SIG-M5 (cell line): ENCODE results near the gene GALNT17.
"Not testable (repeated sequence)": the region's sequence is repeated elsewhere in the genome, so short reads cannot be mapped to it uniquely, and the experiment has no call there.

Experiments
- DNase-seq: peaks from one replicate; lab custom pipeline; 2025; lab: John Stamatoyannopoulos, UW

The GALNT17 gene

GRCh38 chr7:71563276-71563675 lies 431.3 kb downstream of the GALNT17 start:
- DNase-seq = no peak

GRCh38 chr7:71566376-71566775 lies 434.4 kb downstream of the GALNT17 start:
- DNase-seq = no peak

- no peak for DNase-seq
These were observed 435.0 kb downstream of the GALNT17 start for GRCh38 chr7:71566991-71567390.

- DNase-seq = no peak
These were observed 442.4 kb downstream of the GALNT17 start for GRCh38 chr7:71574153-71574860.

GRCh38 chr7:71580027-71580426 lies 448.1 kb downstream of the GALNT17 start:
- no peak for DNase-seq

GRCh38 chr7:71584256-71584655 lies 452.3 kb downstream of the GALNT17 start:
- no peak for DNase-seq

- no peak for DNase-seq
These were observed 459.9 kb downstream of the GALNT17 start for GRCh38 chr7:71591876-71592275.

GRCh38 chr7:71592388-71592787 lies 460.4 kb downstream of the GALNT17 start:
- not testable (repeated sequence) for DNase-seq

- DNase-seq = no peak
These were observed 462.8 kb downstream of the GALNT17 start for GRCh38 chr7:71594736-71595135.

- no peak for DNase-seq
These were observed 463.2 kb downstream of the GALNT17 start for GRCh38 chr7:71595176-71595575.

- no peak for DNase-seq
These were observed 466.6 kb downstream of the GALNT17 start for GRCh38 chr7:71598553-71598952.

- no peak for DNase-seq
These were observed 469.9 kb downstream of the GALNT17 start for GRCh38 chr7:71601851-71602250.

GRCh38 chr7:71604818-71605414 lies 473.0 kb downstream of the GALNT17 start:
- no peak for DNase-seq

GRCh38 chr7:71611986-71612385 lies 480.0 kb downstream of the GALNT17 start:
- no peak for DNase-seq

- DNase-seq = no peak
These were observed 481.0 kb downstream of the GALNT17 start for GRCh38 chr7:71612911-71613310.

GRCh38 chr7:71613313-71613712 lies 481.4 kb downstream of the GALNT17 start:
- DNase-seq = no peak

GRCh38 chr7:71615017-71615416 lies 483.1 kb downstream of the GALNT17 start:
- DNase-seq = no peak

GRCh38 chr7:71616217-71616616 lies 484.3 kb downstream of the GALNT17 start:
- DNase-seq = no peak

- no peak for DNase-seq
These were observed 486.3 kb downstream of the GALNT17 start for GRCh38 chr7:71618278-71618677.

GRCh38 chr7:71625545-71625944 lies 493.6 kb downstream of the GALNT17 start:
- no peak for DNase-seq

- no peak for DNase-seq
These were observed 494.3 kb downstream of the GALNT17 start for GRCh38 chr7:71626206-71626605.

GRCh38 chr7:71627651-71628050 lies 495.7 kb downstream of the GALNT17 start:
- no peak for DNase-seq

GRCh38 chr7:71630516-71630915 lies 498.6 kb downstream of the GALNT17 start:
- no peak for DNase-seq

GRCh38 chr7:71633551-71634008 lies 501.6 kb downstream of the GALNT17 start:
- DNase-seq = no peak
